ENCODE measurements around the gene ANKS3.

Gene ANKS3

DNA sequence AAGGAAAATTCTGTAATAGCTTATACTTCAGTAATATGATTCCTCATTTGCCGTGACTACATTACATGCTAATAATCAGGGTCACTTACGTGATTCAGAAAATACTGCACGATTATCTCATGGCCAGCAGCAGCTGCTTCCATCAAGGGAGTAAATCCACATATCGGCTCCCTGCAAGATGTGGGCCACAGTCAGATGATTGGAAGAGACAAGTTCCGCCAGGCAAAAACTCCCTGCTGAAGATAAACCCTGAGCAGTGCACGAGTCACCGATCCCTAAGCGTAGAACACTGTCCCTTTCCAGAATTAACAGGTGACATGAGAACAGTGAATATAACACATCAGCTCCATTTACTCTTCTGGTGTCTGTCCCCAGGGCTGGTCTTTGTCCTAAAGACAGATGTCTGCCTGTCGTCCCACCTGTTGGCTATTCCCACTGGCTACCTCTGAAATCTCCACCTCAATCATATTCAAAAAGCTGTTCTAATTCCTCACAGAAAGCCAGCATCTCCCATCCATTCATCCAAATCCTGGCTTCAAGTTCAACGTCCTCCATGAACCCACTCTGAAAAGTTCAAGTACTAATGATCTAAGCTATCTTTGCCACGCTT, 9.3 kb downstream of the ANKS3 start:
- CTCF ChIA-PET = interaction anchor here (0.6 kb wide), 1 partner anchor 472 kb away, joined by 3 read pairs; no protein-coding TSS in a partner anchor

GRCh38 chr16:4723071-4723767, 10.9 kb downstream of the ANKS3 start:
- no peak for TF ChIP-seq SP1 (IDR thresholded peaks at IDR 0.05)
- no peak for TF ChIP-seq SUZ12 (IDR thresholded peaks at IDR 0.05)
- no peak for TF ChIP-seq CTBP1 (IDR thresholded peaks at IDR 0.05; ENCODE audit: borderline replicate concordance)
- TF ChIP-seq ARNT (IDR thresholded peaks at IDR 0.05) = no peak
- no peak for TF ChIP-seq FOXA1 (IDR thresholded peaks at IDR 0.05)
- no peak for TF ChIP-seq HDGF (IDR thresholded peaks at IDR 0.05; ENCODE audit: borderline replicate concordance)
- TF ChIP-seq ELF4 (IDR thresholded peaks at IDR 0.05) = no peak
- TF ChIP-seq ZNF384 (IDR thresholded peaks at IDR 0.05) = no peak
- no peak for TF ChIP-seq TARDBP (IDR thresholded peaks at IDR 0.05)
- no peak for TF ChIP-seq BHLHE40 (IDR thresholded peaks at IDR 0.05; ENCODE audit: borderline replicate concordance)
- TF ChIP-seq FOXM1 (IDR thresholded peaks at IDR 0.05; ENCODE audit: borderline replicate concordance) = no peak
- no peak for TF ChIP-seq LEF1 (IDR thresholded peaks at IDR 0.05; ENCODE audit: borderline replicate concordance)
- no peak for DNase-seq (ENCODE audit: extremely low spot score)
- POLR2A ChIA-PET = interaction anchor here (3.0 kb wide), 1 partner anchor 11 kb away, joined by 15 read pairs; the partner anchor contains the start of genes ANKS3 and DNAAF8
- CTCF ChIA-PET = no interaction called here

More for the DNA sequence above, 9.3 kb downstream of the ANKS3 start:
- DNase-seq (ENCODE audit: extremely low spot score) = no peak
- TF ChIP-seq FOXM1 (IDR thresholded peaks at IDR 0.05; ENCODE audit: borderline replicate concordance) = no peak
- TF ChIP-seq BHLHE40 (IDR thresholded peaks at IDR 0.05; ENCODE audit: borderline replicate concordance) = no peak
- TF ChIP-seq SP1 (IDR thresholded peaks at IDR 0.05) = no peak
- no peak for TF ChIP-seq LEF1 (IDR thresholded peaks at IDR 0.05; ENCODE audit: borderline replicate concordance)
- no peak for TF ChIP-seq CTBP1 (IDR thresholded peaks at IDR 0.05; ENCODE audit: borderline replicate concordance)
- TF ChIP-seq L3MBTL2 (conservative IDR thresholded peaks at IDR 0.05) = no peak
- no peak for TF ChIP-seq ZNF384 (IDR thresholded peaks at IDR 0.05)
- TF ChIP-seq TARDBP (IDR thresholded peaks at IDR 0.05) = no peak
- TF ChIP-seq ARNT (IDR thresholded peaks at IDR 0.05) = no peak
- TF ChIP-seq SUZ12 (IDR thresholded peaks at IDR 0.05) = no peak
- no peak for TF ChIP-seq FOXA1 (IDR thresholded peaks at IDR 0.05)
- no peak for TF ChIP-seq NFRKB (IDR thresholded peaks at IDR 0.05)
- TF ChIP-seq FOXK2 (IDR thresholded peaks at IDR 0.05) = no peak
- POLR2A ChIA-PET = interaction anchor here (3.0 kb wide), 1 partner anchor 9 kb away, joined by 15 read pairs; the partner anchor contains the start of genes ANKS3 and DNAAF8

DNA sequence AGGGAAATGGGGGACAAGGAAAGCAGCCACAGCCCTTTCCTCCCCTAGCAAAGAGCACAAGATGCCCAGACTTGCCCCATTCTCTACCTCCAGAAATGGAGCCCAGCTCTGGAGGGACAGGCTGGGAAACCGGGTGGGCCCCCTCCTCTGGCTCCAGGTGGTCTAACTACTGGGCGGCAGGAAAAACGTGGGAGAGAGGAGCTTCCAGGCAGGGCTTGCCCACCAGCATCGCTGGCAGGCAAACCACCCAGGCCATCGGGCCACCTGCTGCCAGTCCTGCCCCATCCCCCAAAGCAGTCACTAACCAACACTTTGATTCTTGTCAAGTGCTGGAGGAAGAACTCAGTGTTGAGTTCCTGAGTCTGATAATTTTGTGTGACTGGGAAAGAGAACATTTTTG, 15.6 kb downstream of the ANKS3 start:
- no peak for DNase-seq (ENCODE audit: extremely low spot score)
- POLR2A ChIA-PET = interaction anchor here (1.1 kb wide), 1 partner anchor 16 kb away, joined by 6 read pairs; the partner anchor contains the start of genes ANKS3 and DNAAF8
- TF ChIP-seq BHLHE40 (IDR thresholded peaks at IDR 0.05; ENCODE audit: borderline replicate concordance) (no peak), LEF1 (IDR thresholded peaks at IDR 0.05; ENCODE audit: borderline replicate concordance) (no peak), FOXK2 (IDR thresholded peaks at IDR 0.05) (no peak), FOXA1 (IDR thresholded peaks at IDR 0.05) (no peak), HDGF (IDR thresholded peaks at IDR 0.05; ENCODE audit: borderline replicate concordance) (no peak)
- CTCF ChIA-PET = no interaction called here

DNA sequence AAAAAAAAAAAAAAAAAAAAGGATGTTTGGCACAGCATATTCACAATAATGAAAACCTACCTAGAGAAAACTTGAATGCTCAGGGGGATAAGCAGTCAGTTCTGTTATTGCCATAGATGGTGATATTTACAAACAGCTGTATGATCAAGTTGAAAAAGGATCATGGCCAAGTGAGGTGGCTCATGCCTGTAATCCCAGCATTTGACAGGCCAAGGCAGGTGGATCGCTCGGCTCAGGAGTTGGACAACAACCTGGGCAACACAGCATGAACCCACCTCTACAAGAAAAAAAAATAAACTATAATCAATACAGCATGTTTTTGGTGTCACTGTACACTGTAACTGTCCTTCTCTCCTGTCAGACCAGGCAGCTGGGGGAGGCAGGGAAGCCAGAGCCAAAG, 19.1 kb downstream of the ANKS3 start:
- CTCF ChIA-PET = no interaction called here
- TF ChIP-seq FOXA1 (IDR thresholded peaks at IDR 0.05) = no peak
- no peak for TF ChIP-seq SP1 (IDR thresholded peaks at IDR 0.05)
- TF ChIP-seq CTBP1 (IDR thresholded peaks at IDR 0.05; ENCODE audit: borderline replicate concordance) = no peak
- TF ChIP-seq FOXK2 (IDR thresholded peaks at IDR 0.05) = no peak
- TF ChIP-seq ARNT (IDR thresholded peaks at IDR 0.05) = no peak
- no peak for TF ChIP-seq TARDBP (IDR thresholded peaks at IDR 0.05)
- TF ChIP-seq L3MBTL2 (conservative IDR thresholded peaks at IDR 0.05) = no peak
- TF ChIP-seq ZNF384 (IDR thresholded peaks at IDR 0.05) = no peak
- TF ChIP-seq HDGF (IDR thresholded peaks at IDR 0.05; ENCODE audit: borderline replicate concordance) = no peak
- no peak for TF ChIP-seq FOXM1 (IDR thresholded peaks at IDR 0.05; ENCODE audit: borderline replicate concordance)
- TF ChIP-seq, protein P1, sequence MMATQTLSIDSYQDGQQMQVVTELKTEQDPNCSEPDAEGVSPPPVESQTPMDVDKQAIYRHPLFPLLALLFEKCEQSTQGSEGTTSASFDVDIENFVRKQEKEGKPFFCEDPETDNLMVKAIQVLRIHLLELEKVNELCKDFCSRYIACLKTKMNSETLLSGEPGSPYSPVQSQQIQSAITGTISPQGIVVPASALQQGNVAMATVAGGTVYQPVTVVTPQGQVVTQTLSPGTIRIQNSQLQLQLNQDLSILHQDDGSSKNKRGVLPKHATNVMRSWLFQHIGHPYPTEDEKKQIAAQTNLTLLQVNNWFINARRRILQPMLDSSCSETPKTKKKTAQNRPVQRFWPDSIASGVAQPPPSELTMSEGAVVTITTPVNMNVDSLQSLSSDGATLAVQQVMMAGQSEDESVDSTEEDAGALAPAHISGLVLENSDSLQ (IDR thresholded peaks at IDR 0.05) = no peak
- no peak for TF ChIP-seq BHLHE40 (IDR thresholded peaks at IDR 0.05; ENCODE audit: borderline replicate concordance)
- TF ChIP-seq ELF4 (IDR thresholded peaks at IDR 0.05) = no peak
- TF ChIP-seq LEF1 (IDR thresholded peaks at IDR 0.05; ENCODE audit: borderline replicate concordance) = no peak
- no peak for TF ChIP-seq SUZ12 (IDR thresholded peaks at IDR 0.05)
- POLR2A ChIA-PET = no interaction called here

GRCh38 chr16:4713663-4714501, 20.2 kb downstream of the ANKS3 start:
- ChIA-PET CTCF (no interaction called here), POLR2A (no interaction called here)
- TF ChIP-seq FOXM1 (IDR thresholded peaks at IDR 0.05; ENCODE audit: borderline replicate concordance) (no peak), SUZ12 (IDR thresholded peaks at IDR 0.05) (no peak), SP1 (IDR thresholded peaks at IDR 0.05) (no peak), BHLHE40 (IDR thresholded peaks at IDR 0.05; ENCODE audit: borderline replicate concordance) (no peak), FOXK2 (IDR thresholded peaks at IDR 0.05) (no peak), CTBP1 (IDR thresholded peaks at IDR 0.05; ENCODE audit: borderline replicate concordance) (no peak), ZNF384 (IDR thresholded peaks at IDR 0.05) (no peak), ELF4 (IDR thresholded peaks at IDR 0.05) (no peak), FOXA1 (IDR thresholded peaks at IDR 0.05) (no peak), L3MBTL2 (conservative IDR thresholded peaks at IDR 0.05) (no peak), ARNT (IDR thresholded peaks at IDR 0.05) (no peak)
- TF ChIP-seq, protein P1 (IDR thresholded peaks at IDR 0.05) = no peak
- DNase-seq (ENCODE audit: extremely low spot score) = no peak

More for the DNA sequence above, 19.1 kb downstream of the ANKS3 start:
- no peak for DNase-seq (ENCODE audit: extremely low spot score)

Data from HEK293T (cell line).